RCC 7860 (cell line): Measurements from ENCODE around the gene GPRC5D.

Experiments
- DNase-seq: peaks from one replicate; pipeline ENCODE4 v3.0.0-alpha.2; 2015; ENCODE audit warnings: low spot score
- FAIRE-seq: peaks from 2 replicates; lab custom pipeline; 2012; peaks lifted over from hg19 to GRCh38; lab: Jason Lieb, UNC

The GPRC5D gene

GRCh38 chr12:12912711-12913110 lies 39.3 kb downstream of the GPRC5D start:
- no peak for DNase-seq
- no peak for FAIRE-seq

- no peak for FAIRE-seq
- DNase-seq = no peak
These were observed 42.0 kb downstream of the GPRC5D start for GRCh38 chr12:12909995-12910420.

- no peak for FAIRE-seq
- no peak for DNase-seq
These were observed 42.6 kb downstream of the GPRC5D start for GRCh38 chr12:12909228-12909994.

GRCh38 chr12:12908711-12909110 lies 43.3 kb downstream of the GPRC5D start:
- DNase-seq = no peak

GRCh38 chr12:12908252-12908651 lies 43.7 kb downstream of the GPRC5D start:
- DNase-seq (no peak), FAIRE-seq (no peak)

More at GRCh38 chr12:12908711-12909110, 43.3 kb downstream of the GPRC5D start:
- FAIRE-seq = no peak

- DNase-seq (no peak), FAIRE-seq (no peak)
These were observed 44.4 kb downstream of the GPRC5D start for GRCh38 chr12:12907552-12907951.

GRCh38 chr12:12903642-12904609 lies 48.0 kb downstream of the GPRC5D start:
- DNase-seq = no peak
- no peak for FAIRE-seq

- FAIRE-seq = peak; percentile 62
- DNase-seq = peak; percentile 20
These were observed 49.9 kb downstream of the GPRC5D start for GRCh38 chr12:12902036-12902435.

- peak; percentile 90 for DNase-seq
- FAIRE-seq = peak; percentile 86
These were observed 50.7 kb downstream of the GPRC5D start for GRCh38 chr12:12901158-12901791.

GRCh38 chr12:12900786-12901157 lies 51.2 kb downstream of the GPRC5D start:
- no peak for FAIRE-seq

GRCh38 chr12:12899530-12900380 lies 52.2 kb downstream of the GPRC5D start:
- DNase-seq (peak; percentile 92), FAIRE-seq (peak; percentile 88)

More at GRCh38 chr12:12900786-12901157, 51.2 kb downstream of the GPRC5D start:
- DNase-seq = no peak

GRCh38 chr12:12898911-12899511 lies 53.0 kb downstream of the GPRC5D start:
- DNase-seq (no peak), FAIRE-seq (no peak)

- DNase-seq = no peak
- FAIRE-seq = no peak
These were observed 53.7 kb downstream of the GPRC5D start for GRCh38 chr12:12898136-12898717.

- DNase-seq (no peak), FAIRE-seq (no peak)
These were observed 54.7 kb downstream of the GPRC5D start for GRCh38 chr12:12897302-12897701.

GRCh38 chr12:12896260-12896659 lies 55.7 kb downstream of the GPRC5D start:
- FAIRE-seq = peak; percentile 92
- DNase-seq = peak; percentile 89

- DNase-seq = no peak
These were observed 58.5 kb downstream of the GPRC5D start for GRCh38 chr12:12893438-12893837.

GRCh38 chr12:12892681-12893141 lies 59.3 kb downstream of the GPRC5D start:
- DNase-seq (no peak), FAIRE-seq (no peak)

More at GRCh38 chr12:12893438-12893837, 58.5 kb downstream of the GPRC5D start:
- no peak for FAIRE-seq

GRCh38 chr12:12891881-12892355 lies 60.1 kb downstream of the GPRC5D start:
- DNase-seq (no peak), FAIRE-seq (no peak)
